Stimulated activated CD4-positive, alpha-beta T cell treated with anti-CD3 and anti-CD28 coated beads, Interleukin-15, amount 100 ng/mL, for 24 hours (primary cell): ENCODE results near the gene PITX1.

ENCODE experiments used
- DNase-seq: peaks from one replicate; pipeline ENCODE4 v3.0.0-alpha.2; 2020

The PITX1 gene

GRCh38 chr5:135061001-135061400 lies 27.0 kb upstream of the PITX1 start:
- DNase-seq = no peak

GRCh38 chr5:135060021-135060420 lies 26.0 kb upstream of the PITX1 start:
- no peak for DNase-seq

GRCh38 chr5:135059000-135059923 lies 25.2 kb upstream of the PITX1 start:
- DNase-seq = no peak

DNA sequence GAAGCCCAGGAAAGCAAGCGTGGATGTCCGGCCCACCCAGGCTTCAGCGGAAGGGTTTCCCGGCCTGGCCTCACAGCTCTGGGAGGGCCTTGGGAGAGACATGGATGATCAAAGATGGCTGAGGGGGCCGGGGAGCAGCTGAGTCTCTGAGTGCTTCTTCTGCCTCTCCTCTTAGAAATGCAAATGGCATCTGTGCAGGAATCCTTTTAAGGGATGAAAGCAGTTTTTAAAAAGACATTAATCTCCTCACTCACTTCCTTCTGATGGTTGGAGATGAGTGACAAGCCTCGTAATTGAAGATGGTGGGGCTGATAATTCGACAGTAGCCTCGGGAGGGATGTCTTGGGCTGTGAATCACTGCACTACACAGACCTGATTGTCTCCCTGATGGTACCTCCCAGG lies 24.3 kb upstream of the PITX1 start:
- no peak for DNase-seq

DNA sequence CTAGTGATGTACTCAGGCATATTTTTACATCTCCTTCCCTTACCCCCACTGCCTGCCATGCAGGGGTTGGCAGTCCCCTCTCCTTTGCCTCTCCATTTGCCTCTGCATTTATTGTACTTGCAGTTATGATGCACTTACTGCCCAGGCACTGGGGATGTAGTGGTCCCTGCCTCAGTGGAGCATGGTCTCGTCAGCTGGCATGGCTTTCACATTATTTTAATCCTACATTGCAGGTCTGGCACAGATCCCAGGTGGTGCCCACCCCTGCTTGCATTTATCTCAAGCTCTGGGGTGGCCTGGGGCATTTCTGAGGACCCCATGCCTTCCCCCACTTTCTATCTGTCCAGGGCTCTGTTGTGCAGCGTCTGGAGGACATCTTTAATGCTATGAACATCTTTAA lies 23.2 kb upstream of the PITX1 start:
- DNase-seq = no peak

GRCh38 chr5:135056316-135057030 lies 22.4 kb upstream of the PITX1 start:
- DNase-seq = no peak

- no peak for DNase-seq
These were observed 21.4 kb upstream of the PITX1 start for GRCh38 chr5:135055396-135055795.

DNA sequence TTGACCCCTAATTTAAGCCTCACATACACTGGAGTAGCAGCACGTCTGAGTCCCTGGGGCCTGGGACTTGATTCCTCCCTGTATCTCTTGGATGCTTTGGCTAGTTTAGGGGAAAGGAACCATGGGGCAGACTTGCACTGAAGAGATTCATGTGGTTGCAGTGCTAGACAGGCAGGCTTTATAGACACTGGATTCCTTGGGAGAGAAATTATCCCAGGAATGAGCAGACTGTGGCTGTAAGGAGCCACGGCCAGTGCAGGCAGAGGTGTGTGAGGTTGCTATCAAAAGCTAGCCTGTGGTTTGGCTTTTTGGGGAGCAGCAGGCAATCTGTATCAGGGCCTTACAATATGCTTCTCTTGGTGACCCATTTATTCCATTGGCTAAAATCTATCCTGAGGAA lies 20.5 kb upstream of the PITX1 start:
- no peak for DNase-seq

DNA sequence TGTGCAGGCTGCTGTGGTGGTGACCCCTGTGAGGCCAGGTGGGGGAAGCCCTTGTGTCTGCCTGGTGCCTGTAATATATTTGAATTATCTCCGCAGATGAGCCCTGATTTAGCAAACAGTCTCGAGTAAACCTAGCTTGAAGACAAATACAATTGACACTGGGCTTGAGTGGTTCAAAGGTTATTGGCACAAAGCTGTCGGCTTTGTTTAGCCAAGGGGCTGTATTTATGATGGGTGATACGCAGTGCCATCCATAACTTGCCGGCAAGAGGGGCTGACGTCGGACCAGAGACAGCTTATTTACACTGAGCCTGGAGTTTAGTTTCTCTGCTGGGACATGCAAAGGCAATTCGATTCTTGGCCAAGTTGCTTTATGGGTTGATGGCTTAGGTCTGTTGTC lies 20.0 kb upstream of the PITX1 start:
- DNase-seq = no peak

- DNase-seq = no peak
These were observed 19.2 kb upstream of the PITX1 start for GRCh38 chr5:135053278-135053677.

- no peak for DNase-seq
These were observed 18.6 kb upstream of the PITX1 start for GRCh38 chr5:135052511-135053145.

DNA sequence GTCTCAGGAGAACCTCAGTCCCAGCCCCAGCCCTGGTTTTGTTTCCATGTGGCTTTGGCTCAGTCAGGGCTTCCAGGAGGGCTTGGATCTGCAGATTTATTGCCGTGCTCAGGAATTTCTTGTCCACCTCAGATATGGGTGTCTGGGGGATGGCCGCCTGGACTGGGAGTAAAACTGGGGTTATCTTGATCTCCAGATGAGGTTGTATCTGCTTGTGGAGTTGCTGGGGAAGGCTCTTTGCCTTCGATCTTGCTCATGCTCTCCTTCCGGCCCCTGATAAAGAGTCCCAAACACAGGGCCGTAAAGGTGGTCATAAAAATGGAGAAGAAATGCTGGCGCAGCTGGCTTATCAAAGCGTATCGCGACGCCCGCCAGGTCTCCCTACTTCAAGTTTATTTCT lies 17.8 kb upstream of the PITX1 start:
- no peak for DNase-seq

- no peak for DNase-seq
These were observed 17.4 kb upstream of the PITX1 start for GRCh38 chr5:135051399-135051798.

DNA sequence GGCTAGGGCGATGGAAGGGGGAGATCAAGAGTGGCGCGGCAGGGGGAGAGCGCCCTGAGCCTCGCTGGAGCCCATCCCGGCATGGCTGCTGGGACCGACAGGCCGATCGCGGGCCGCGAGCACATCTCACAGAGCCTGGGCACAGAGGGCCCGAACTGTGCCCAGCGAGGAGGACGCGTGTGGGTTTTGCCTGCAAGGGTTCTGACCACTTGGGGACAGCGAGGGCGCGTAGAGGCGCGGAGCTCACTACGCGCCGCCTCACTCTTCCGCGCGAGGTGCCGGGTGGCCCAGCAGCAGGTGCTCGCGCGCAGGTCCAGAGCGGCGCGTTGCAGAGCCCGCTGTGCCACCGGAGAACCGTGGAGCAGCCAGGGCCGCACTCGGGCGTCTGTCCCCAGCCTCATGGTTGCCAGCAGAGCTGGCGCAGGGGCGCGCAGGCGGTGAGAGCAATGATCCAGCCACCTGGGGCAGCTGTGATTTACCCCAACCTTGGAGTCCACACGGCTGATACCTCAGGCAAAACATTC lies 16.3 kb upstream of the PITX1 start:
- DNase-seq = no peak

DNA sequence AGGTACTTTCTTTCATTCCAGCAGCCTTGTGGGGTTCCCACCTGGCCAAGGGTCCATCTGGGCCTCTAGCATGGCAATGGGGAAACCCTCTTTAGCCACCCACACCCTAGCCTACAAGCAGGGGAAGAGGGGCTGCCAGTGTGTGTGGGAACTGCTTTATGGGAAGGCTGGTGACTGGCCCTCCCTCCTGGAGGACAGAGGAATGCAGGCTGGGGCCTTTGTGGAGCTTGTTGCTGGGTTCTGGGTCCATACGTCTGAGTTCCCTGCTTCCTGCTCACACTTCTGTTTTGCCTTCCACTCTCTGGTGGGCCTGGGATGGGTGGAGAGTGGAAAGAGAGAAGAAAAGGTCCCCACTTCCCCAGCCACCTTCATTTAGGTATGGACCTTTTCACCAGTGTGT lies 14.9 kb upstream of the PITX1 start:
- no peak for DNase-seq

DNA sequence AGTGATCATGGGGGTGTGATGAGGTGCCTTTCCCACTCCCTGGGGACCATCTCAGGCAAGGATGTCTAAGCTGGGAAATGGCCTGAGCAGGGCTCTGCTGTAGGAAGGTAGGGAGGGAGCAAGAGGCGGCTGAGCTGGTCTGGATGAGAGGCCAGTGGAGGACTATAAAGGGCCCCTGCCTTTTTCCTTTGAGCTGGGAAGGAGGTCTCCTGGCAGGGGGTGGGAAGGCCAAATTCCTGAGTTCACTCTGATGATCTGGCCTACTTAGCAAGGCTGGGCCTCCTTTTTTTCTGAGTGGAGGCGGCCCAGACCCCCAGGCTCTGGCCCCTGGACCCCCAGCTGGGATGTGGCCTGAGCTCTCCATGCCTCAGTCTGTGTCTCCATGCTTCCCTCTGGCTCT lies 14.3 kb upstream of the PITX1 start:
- no peak for DNase-seq

- DNase-seq = no peak
These were observed 13.3 kb upstream of the PITX1 start for GRCh38 chr5:135047347-135047695.

DNA sequence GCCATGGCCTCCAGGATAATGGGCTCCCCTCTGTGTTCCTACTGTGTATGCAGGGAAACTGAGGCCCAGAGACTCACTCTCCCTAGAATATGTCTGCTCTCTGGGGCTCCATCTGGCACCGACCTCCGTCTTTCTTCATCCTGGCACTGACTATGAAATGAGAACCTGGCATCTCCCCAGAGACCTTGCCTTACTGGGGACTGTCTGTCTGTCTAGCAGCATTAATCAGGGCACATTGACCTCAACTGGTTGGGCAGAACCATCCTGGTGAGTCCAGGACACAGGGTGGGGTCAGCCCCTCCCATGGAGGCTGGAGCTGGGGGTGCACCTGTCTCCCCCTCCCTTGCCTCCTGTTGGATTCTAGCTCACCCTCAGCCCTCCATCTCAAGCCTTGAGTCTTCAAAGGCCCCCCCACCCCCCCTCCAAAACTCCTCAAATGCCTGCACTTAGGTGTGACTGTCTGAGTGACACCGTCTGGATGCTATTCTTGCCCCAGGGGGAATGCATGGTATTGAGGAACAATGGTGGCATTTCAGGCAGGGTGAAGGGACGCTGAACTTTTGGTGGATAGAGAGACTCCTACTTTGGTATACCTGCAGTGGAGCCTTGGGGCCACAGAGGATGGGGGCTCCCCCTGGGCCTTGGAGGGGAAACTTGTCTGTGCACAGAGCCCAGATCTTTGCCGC lies 12.8 kb upstream of the PITX1 start:
- DNase-seq = no peak

DNA sequence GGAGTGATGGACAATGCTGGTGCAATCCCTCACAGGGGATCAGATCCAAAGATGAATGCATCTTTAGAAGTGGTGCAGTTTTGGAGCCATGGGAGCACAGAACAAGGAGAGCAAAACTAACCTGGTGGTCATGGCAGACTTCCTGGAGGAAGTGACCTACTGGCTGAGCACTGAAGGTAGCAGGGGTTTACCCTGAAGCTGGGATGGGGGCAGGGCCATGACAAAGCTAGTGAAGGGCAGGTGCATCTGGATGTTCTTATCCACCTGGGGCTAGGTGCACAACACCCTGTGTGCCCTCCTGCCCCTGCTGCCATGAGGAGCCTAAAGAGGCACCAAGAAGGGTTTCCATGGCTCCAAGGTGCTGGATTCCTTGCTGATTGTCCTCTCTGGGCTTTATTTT lies 11.5 kb upstream of the PITX1 start:
- no peak for DNase-seq

- no peak for DNase-seq
These were observed 8.6 kb upstream of the PITX1 start for GRCh38 chr5:135042595-135042994.

- DNase-seq = no peak
These were observed 7.7 kb upstream of the PITX1 start for GRCh38 chr5:135041726-135042125.

DNA sequence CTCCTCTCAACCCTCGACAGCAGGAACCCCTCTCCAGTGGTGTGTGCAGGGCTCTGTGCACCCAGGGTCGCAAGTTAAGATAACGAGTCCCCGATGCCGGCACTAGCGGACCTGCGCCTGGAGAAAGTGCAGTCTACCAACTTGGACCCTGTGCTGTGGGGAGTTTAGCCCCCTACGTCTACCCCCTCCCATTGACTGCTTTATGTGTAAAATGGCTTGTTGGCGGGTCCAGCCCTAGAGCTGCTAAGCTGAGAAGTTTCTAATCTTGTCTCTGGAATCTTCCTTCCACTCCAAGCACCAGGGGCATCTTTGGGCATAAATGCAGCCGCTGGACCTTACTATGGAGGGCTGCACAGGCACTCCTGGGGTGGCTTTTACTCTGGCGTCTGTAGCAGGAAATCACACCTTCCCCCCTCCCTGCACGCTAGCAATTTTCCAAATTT lies 7.1 kb upstream of the PITX1 start:
- DNase-seq = no peak
